CD14-positive monocyte (primary cell): ENCODE data around the gene SSBP3. TPM values are rescaled to one million over a fixed set of nuclear protein-coding genes. Genes with fewer than 3 reads are reported as not detected.
A peak's percentile ranks its signal among the peaks of the same experiment; 100 is the strongest.

Experiments used
- DNase-seq, 3 donors: peaks; one replicate each; pipeline ENCODE4 v3.0.0-alpha.2; 2011 to 2022
- H2AFZ ChIP-seq: 2 replicates; pipeline ENCODE4 v1.6.0; 2012; ENCODE audit warnings: mild to moderate bottlenecking, low read depth, low read length, inconsistent platforms; ENCODE audit not compliant: insufficient read depth, poor library complexity, severe bottlenecking
- H3K27ac ChIP-seq, 2 donors: 1 replicate in 1 of 2; 2 replicates in 1 of 2; pipeline ENCODE4 v1.5.1; 2012 to 2013; ENCODE audit warnings: low read length in 2 of 2, control low read depth in 1 of 2, inconsistent platforms in 1 of 2, low read depth in 1 of 2, mild to moderate bottlenecking in 1 of 2
- H3K27me3 ChIP-seq, 2 donors: one replicate each; pipeline versions ENCODE4 v1.6.0 to v1.6.1; 2011 to 2013; ENCODE audit warnings: low read length in 2 of 2; ENCODE audit not compliant: control insufficient read depth in 2 of 2, insufficient read depth in 2 of 2
- H3K36me3 ChIP-seq, 2 donors: replicated peaks in 1 of 2; 1 replicate in 1 of 2; 2 replicates in 1 of 2; pipeline versions ENCODE4 v1.5.1 to v1.6.1; 2012 to 2013; ENCODE audit warnings: low read length in 2 of 2, control low read depth in 1 of 2, inconsistent platforms in 1 of 2, mild to moderate bottlenecking in 1 of 2; ENCODE audit not compliant: insufficient read depth in 2 of 2, control insufficient read depth in 1 of 2
- H3K4me1 ChIP-seq, 2 donors: 1 replicate in 1 of 2; 2 replicates in 1 of 2; pipeline versions ENCODE4 v1.5.1 to v1.6.1; 2012 to 2013; ENCODE audit warnings: low read length in 2 of 2, control low read depth in 1 of 2, inconsistent platforms in 1 of 2, mild to moderate bottlenecking in 1 of 2, moderate library complexity in 1 of 2; ENCODE audit not compliant: insufficient read depth in 2 of 2, control insufficient read depth in 1 of 2
- H3K4me2 ChIP-seq: replicated peaks from 2 replicates; pipeline ENCODE3; 2012; ENCODE audit warnings: low read length, moderate library complexity, mild to moderate bottlenecking; ENCODE audit not compliant: poor library complexity, severe bottlenecking; ENCODE audit errors: extremely low read depth
- H3K4me3 ChIP-seq, 3 experiments: fragments of 200-600 bp in 1 of 3; sonication (generic) in 1 of 3; replicated peaks in 1 of 3; 1 replicate in 2 of 3; 2 replicates in 1 of 3; pipeline ENCODE4 v1.5.1; 2011 to 2013; ENCODE audit warnings: low read length in 3 of 3, mild to moderate bottlenecking in 3 of 3, control low read depth in 2 of 3, low read depth in 2 of 3, inconsistent platforms in 1 of 3, moderate library complexity in 1 of 3
- H3K79me2 ChIP-seq: 2 replicates; pipeline ENCODE4 v1.6.0; 2012; ENCODE audit warnings: mild to moderate bottlenecking, control low read depth, inconsistent platforms, low read length, moderate library complexity; ENCODE audit not compliant: insufficient read depth
- H3K9ac ChIP-seq: 2 replicates; pipeline ENCODE4 v1.6.0; 2017; ENCODE audit warnings: low read length, mild to moderate bottlenecking; ENCODE audit not compliant: insufficient read depth, poor library complexity, severe bottlenecking
- H3K9me3 ChIP-seq, 2 donors: replicated peaks in 1 of 2; 1 replicate in 1 of 2; 2 replicates in 1 of 2; pipeline versions ENCODE4 v1.5.1 to v1.6.1; 2012 to 2013; ENCODE audit warnings: low read length in 2 of 2, control low read depth in 1 of 2; ENCODE audit not compliant: control insufficient read depth in 1 of 2, insufficient read depth in 1 of 2
- H4K20me1 ChIP-seq: 2 replicates; pipeline ENCODE4 v1.6.0; 2012; ENCODE audit warnings: mild to moderate bottlenecking, low read length, control low read depth, moderate library complexity; ENCODE audit not compliant: insufficient read depth
- H3K27ac Mint-ChIP-seq, 7 donors: one replicate each; pipeline ENCODE4 v1.8.0; 2020; ENCODE audit warnings: mild to moderate bottlenecking in 7 of 7, mixed read lengths in 7 of 7, moderate library complexity in 6 of 7, inconsistent platforms in 2 of 7
- H3K27me3 Mint-ChIP-seq, 3 donors: one replicate each; pipeline ENCODE4 v1.8.0; 2021 to 2022; ENCODE audit warnings: low read depth in 3 of 3, mild to moderate bottlenecking in 3 of 3, mixed read lengths in 3 of 3, moderate library complexity in 3 of 3, inconsistent platforms in 1 of 3
- H3K36me3 Mint-ChIP-seq, 2 donors: one replicate each; pipeline ENCODE4 v1.8.0; 2020; ENCODE audit warnings: mixed read lengths in 2 of 2, inconsistent platforms in 1 of 2, mild to moderate bottlenecking in 1 of 2
- H3K4me1 Mint-ChIP-seq: one replicate; pipeline ENCODE4 v1.8.0; 2020; ENCODE audit warnings: mild to moderate bottlenecking, mixed read lengths
- H3K4me3 Mint-ChIP-seq, 2 donors: one replicate each; pipeline ENCODE4 v1.8.0; 2020; ENCODE audit warnings: mild to moderate bottlenecking in 2 of 2, mixed read lengths in 2 of 2, moderate library complexity in 1 of 2
- H3K9me3 Mint-ChIP-seq, 7 donors: one replicate each; pipeline ENCODE4 v1.8.0; 2020 to 2022; ENCODE audit warnings: mixed read lengths in 7 of 7, mild to moderate bottlenecking in 6 of 7, moderate library complexity in 6 of 7, inconsistent platforms in 2 of 7
- WGBS: methylation state at CpG from one replicate; pipeline ENCODE4 v1.1.5; 2013; ENCODE audit warnings: missing lambda C conversion rate; ENCODE audit not compliant: insufficient coverage; 5-methylcytosine and 5-hydroxymethylcytosine counted together
- intact Hi-C, 2 donors: fragments of 100-400 bp; cut with micrococcal nuclease; formaldehyde crosslinking; loops; one replicate each; pipeline versions ENCODE4 v1.15.0 to v1.15.1; 2023
- polyA plus RNA-seq, 3 donors: library from polyadenylated mRNA; depleted of rRNA in 1 of 3; unstranded in 2 of 3; stranded (reverse) in 1 of 3; fragments of 300-500 nt in 2 of 3; fragments of >200 nt in 1 of 3; fragmentation: Illumina TruSeq in 2 of 3; gene quantifications; 1 replicate in 2 of 3; 2 replicates in 1 of 3; pipeline ENCODE4 v1.2.3, GENCODE V29; 2012 to 2021
- TF ChIP-seq, protein P1 (sequence below): fragments of 200-600 bp; IDR thresholded peaks from one replicate; pipeline ENCODE4 v1.8.0; 2022; ENCODE audit warnings: antibody characterized with exemption, mild to moderate bottlenecking

SSBP3 gene
- polyA plus RNA-seq, 3 donors, result 4.1 to 30.7 (median 4.3) TPM

DNA sequence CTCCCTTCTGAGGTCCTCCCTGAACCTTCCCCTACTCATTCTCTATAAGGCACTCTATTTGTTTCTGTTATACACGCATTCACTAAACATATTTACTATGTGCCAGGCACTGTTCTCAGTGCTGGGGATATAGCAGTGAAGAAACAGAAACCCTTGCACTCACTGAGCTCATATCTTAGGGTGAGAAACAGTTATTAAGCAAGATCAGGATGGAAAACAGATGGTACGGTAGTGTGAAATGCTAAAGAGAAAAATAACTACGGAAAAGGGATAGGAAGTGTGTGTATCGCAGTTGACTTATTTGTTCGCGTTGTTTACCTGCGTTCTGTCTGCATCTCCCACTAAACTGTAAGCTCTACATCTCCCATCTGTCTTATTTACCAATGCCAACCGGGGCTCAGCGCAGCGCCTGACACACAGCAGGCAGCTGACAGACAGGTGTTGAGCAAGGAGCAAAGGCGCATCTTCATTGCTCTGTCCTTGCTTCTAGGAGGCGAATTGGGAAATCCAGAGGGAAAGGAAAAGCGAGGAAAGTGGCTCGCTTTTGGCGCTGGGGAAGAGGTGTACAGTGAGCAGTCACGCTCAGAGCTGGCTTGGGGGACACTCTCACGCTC, 206.9 kb downstream of the SSBP3 start:
- no peak for DNase-seq
- Histone ChIP-seq H3K4me3 (peak overlapping the region; percentile 83 to 97 (median 86)), H3K27ac (peak overlapping the region in 1 of 2 donors; percentile 86), H3K9me3 (no peaks in the 10 kb centered on the region), H3K4me2 (peak overlapping the region; percentile 81), H3K36me3 (peaks cover 7 to 31% of the 10 kb centered on the region in 2 donors), H3K27me3 (no peaks in the 10 kb centered on the region), H4K20me1 (peaks cover 3% of the 10 kb centered on the region), H2AFZ (peak overlapping the region; percentile 91), H3K4me1 (peaks cover 18 to 24% of the 10 kb centered on the region in 2 donors), H3K79me2 (peaks cover 38% of the 10 kb centered on the region), H3K9ac (peak overlapping the region; percentile 92)
- H3K4me1 Mint-ChIP-seq, result peaks cover 23% of the 10 kb centered on the region
- peaks cover 12 to 21% of the 10 kb centered on the region in 2 donors for H3K36me3 Mint-ChIP-seq
- H3K9me3 Mint-ChIP-seq, result peaks cover 0 to 2% (median 0%) of the 10 kb centered on the region in 7 donors
- peak overlapping the region; percentile 90 to 94 for H3K4me3 Mint-ChIP-seq
- H3K27me3 Mint-ChIP-seq, result no peaks in the 10 kb centered on the region
- 2% methylated on average over 7 of the region's 17 CpGs for WGBS
- peak overlapping the region in 5 of 7 donors; percentile 78 to 93 (median 85) for H3K27ac Mint-ChIP-seq
- intact Hi-C loops, result no loop called here
- TF ChIP-seq, protein P1, sequence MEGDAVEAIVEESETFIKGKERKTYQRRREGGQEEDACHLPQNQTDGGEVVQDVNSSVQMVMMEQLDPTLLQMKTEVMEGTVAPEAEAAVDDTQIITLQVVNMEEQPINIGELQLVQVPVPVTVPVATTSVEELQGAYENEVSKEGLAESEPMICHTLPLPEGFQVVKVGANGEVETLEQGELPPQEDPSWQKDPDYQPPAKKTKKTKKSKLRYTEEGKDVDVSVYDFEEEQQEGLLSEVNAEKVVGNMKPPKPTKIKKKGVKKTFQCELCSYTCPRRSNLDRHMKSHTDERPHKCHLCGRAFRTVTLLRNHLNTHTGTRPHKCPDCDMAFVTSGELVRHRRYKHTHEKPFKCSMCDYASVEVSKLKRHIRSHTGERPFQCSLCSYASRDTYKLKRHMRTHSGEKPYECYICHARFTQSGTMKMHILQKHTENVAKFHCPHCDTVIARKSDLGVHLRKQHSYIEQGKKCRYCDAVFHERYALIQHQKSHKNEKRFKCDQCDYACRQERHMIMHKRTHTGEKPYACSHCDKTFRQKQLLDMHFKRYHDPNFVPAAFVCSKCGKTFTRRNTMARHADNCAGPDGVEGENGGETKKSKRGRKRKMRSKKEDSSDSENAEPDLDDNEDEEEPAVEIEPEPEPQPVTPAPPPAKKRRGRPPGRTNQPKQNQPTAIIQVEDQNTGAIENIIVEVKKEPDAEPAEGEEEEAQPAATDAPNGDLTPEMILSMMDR, result no peak

GRCh38 chr1:54193453-54193852, 212.7 kb downstream of the SSBP3 start:
- H3K9ac ChIP-seq, result no peak overlapping the region
- no peaks in the 10 kb centered on the region for H3K9me3 ChIP-seq
- no peaks in the 10 kb centered on the region for H3K79me2 ChIP-seq
- no peak overlapping the region for H3K4me3 ChIP-seq
- no peak overlapping the region for H3K4me2 ChIP-seq
- Mint-ChIP-seq H3K4me3 (no peak overlapping the region), H3K27ac (peak overlapping the region in 1 of 7 donors; percentile 38), H3K36me3 (peaks cover 31 to 42% of the 10 kb centered on the region in 2 donors), H3K9me3 (peaks cover 0 to 2% (median 0%) of the 10 kb centered on the region in 7 donors), H3K4me1 (no peaks in the 10 kb centered on the region), H3K27me3 (no peaks in the 10 kb centered on the region)
- H3K27ac ChIP-seq, result no peak overlapping the region
- no peak for DNase-seq
- no peaks in the 10 kb centered on the region for H3K4me1 ChIP-seq
- 92% methylated on average over 2 of the region's 5 CpGs for WGBS
- TF ChIP-seq, protein P1, result no peak
- peaks cover 21 to 52% of the 10 kb centered on the region in 2 donors for H3K36me3 ChIP-seq
- no peaks in the 10 kb centered on the region for H4K20me1 ChIP-seq
- no peak overlapping the region for H2AFZ ChIP-seq
- H3K27me3 ChIP-seq, result no peaks in the 10 kb centered on the region
- intact Hi-C loops, result no loop called here
